Osteoblast (primary cell): ENCODE results near the gene AKR1B15. TPM values are rescaled to one million over a fixed set of nuclear protein-coding genes. Genes with fewer than 3 reads are reported as not detected.

Source experiments
- DNase-seq: peaks from one replicate; pipeline ENCODE4 v3.0.0; 2011; ENCODE audit warnings: low spot score, mixed read lengths; ENCODE audit not compliant: insufficient read length; ENCODE audit errors: missing footprints
- H2AFZ ChIP-seq: 2 replicates; pipeline ENCODE4 v1.6.0; 2011; ENCODE audit warnings: mild to moderate bottlenecking, low read length
- H3K27ac ChIP-seq: 2 replicates; pipeline ENCODE4 v1.5.1; 2011; ENCODE audit warnings: mild to moderate bottlenecking, low read depth, low read length, moderate library complexity
- H3K27me3 ChIP-seq: 2 replicates; pipeline ENCODE4 v1.6.0; 2012; ENCODE audit warnings: mild to moderate bottlenecking, control low read depth, inconsistent platforms, low read length, moderate library complexity; ENCODE audit not compliant: insufficient read depth
- H3K36me3 ChIP-seq: 2 replicates; pipeline ENCODE4 v1.5.1; 2011; ENCODE audit warnings: mild to moderate bottlenecking, low read length, control low read depth, moderate library complexity; ENCODE audit not compliant: insufficient read depth
- H3K4me1 ChIP-seq: 2 replicates; pipeline ENCODE4 v1.5.1; 2011; ENCODE audit warnings: mild to moderate bottlenecking, low read length, control low read depth, moderate library complexity; ENCODE audit not compliant: insufficient read depth
- H3K4me2 ChIP-seq: 2 replicates; pipeline ENCODE4 v1.6.0; 2011; ENCODE audit warnings: mild to moderate bottlenecking, low read length; ENCODE audit not compliant: insufficient read depth
- H3K4me3 ChIP-seq: fragments of 200-600 bp; sonication (generic); 3 replicates; pipeline ENCODE4 v1.5.1; 2012; ENCODE audit warnings: mild to moderate bottlenecking, low read length, inconsistent platforms; ENCODE audit not compliant: insufficient read depth
- H3K79me2 ChIP-seq: 2 replicates; pipeline ENCODE4 v1.6.0; 2012; ENCODE audit warnings: mild to moderate bottlenecking, low read length, control low read depth, inconsistent platforms; ENCODE audit not compliant: insufficient read depth
- H3K9me3 ChIP-seq: 2 replicates; pipeline ENCODE4 v1.5.1; 2011; ENCODE audit warnings: low read depth, low read length, control low read depth
- H4K20me1 ChIP-seq: 2 replicates; pipeline ENCODE4 v1.6.0; 2012; ENCODE audit warnings: mild to moderate bottlenecking, low read length, control low read depth; ENCODE audit not compliant: insufficient read depth
- CTCF ChIP-seq: IDR thresholded peaks from 2 replicates; pipeline ENCODE4 v1.5.1; 2011; ENCODE audit warnings: mild to moderate bottlenecking, low read depth, low read length, moderate library complexity; ENCODE audit errors: extremely low read depth
- total RNA-seq: library from RNA; depleted of rRNA; stranded (reverse); fragments of >200 nt; gene quantifications from 2 replicates; pipeline ENCODE4 v1.2.3, GENCODE V29; 2012

The AKR1B15 gene
- total RNA-seq, 1 donor = 0.36 TPM

- DNase-seq = peak; percentile 72
- Histone ChIP-seq H4K20me1 (no peaks in the 10 kb centered on the region), H3K27me3 (no peaks in the 10 kb centered on the region), H3K79me2 (no peaks in the 10 kb centered on the region), H3K27ac (peak overlapping the region; percentile 99), H3K36me3 (no peaks in the 10 kb centered on the region), H3K9me3 (no peaks in the 10 kb centered on the region), H3K4me2 (peak overlapping the region; percentile 59), H2AFZ (no peak overlapping the region), H3K4me1 (peaks cover 36% of the 10 kb centered on the region), H3K4me3 (no peak overlapping the region)
- TF ChIP-seq CTCF = no peak
Observed at GRCh38 chr7:134613623-134614347, 64.9 kb downstream of the AKR1B15 start.

- Histone ChIP-seq H3K79me2 (no peaks in the 10 kb centered on the region), H3K36me3 (no peaks in the 10 kb centered on the region), H4K20me1 (no peaks in the 10 kb centered on the region), H3K9me3 (no peaks in the 10 kb centered on the region), H3K4me2 (no peak overlapping the region), H2AFZ (no peak overlapping the region), H3K4me3 (no peak overlapping the region), H3K27ac (no peak overlapping the region), H3K27me3 (no peaks in the 10 kb centered on the region), H3K4me1 (peaks cover 56% of the 10 kb centered on the region)
- no peak for DNase-seq
- TF ChIP-seq CTCF = no peak
Observed at GRCh38 chr7:134616611-134617010, 67.7 kb downstream of the AKR1B15 start.

GRCh38 chr7:134618756-134619530, 70.0 kb downstream of the AKR1B15 start:
- DNase-seq = peak; percentile 59
- no peaks in the 10 kb centered on the region for H3K36me3 ChIP-seq
- H3K4me3 ChIP-seq = peak overlapping the region; percentile 14
- H3K9me3 ChIP-seq = no peaks in the 10 kb centered on the region
- H3K4me1 ChIP-seq = peaks cover 42% of the 10 kb centered on the region
- no peaks in the 10 kb centered on the region for H3K27me3 ChIP-seq
- H3K4me2 ChIP-seq = peak overlapping the region; percentile 60
- peak overlapping the region; percentile 98 for H3K27ac ChIP-seq
- H2AFZ ChIP-seq = no peak overlapping the region
- H3K79me2 ChIP-seq = no peaks in the 10 kb centered on the region
- no peak for TF ChIP-seq CTCF
- no peaks in the 10 kb centered on the region for H4K20me1 ChIP-seq
